Stimulated activated CD8-positive, alpha-beta memory T cell treated with anti-CD3 and anti-CD28 coated beads, Interleukin-2, amount 100 ng/mL, for 48 hours (primary cell): ENCODE measurements around the gene FRMPD3.
"Not testable (repeated sequence)": the region's sequence is repeated elsewhere in the genome, so short reads cannot be mapped to it uniquely, and the experiment has no call there.

Experiments
- DNase-seq, 2 donors: peaks; one replicate each; pipeline ENCODE4 v3.0.0-alpha.2; 2020; ENCODE audit warnings: low read depth in 2 of 2

Gene FRMPD3

GRCh38 chrX:107448998-107449835 lies at the start of gene FRMPD3:
TSS of gene FRMPD3 (plus strand) at chrX:107449652. CDS start at chrX:107526589, 76,937 bp downstream.
- DNase-seq = no peak

GRCh38 chrX:107420571-107420970 lies 28.9 kb upstream of the FRMPD3 start:
- DNase-seq = no peak

GRCh38 chrX:107421337-107421861 lies 28.1 kb upstream of the FRMPD3 start:
- no peak for DNase-seq

- no peak for DNase-seq
Observed at GRCh38 chrX:107429090-107429489, 20.4 kb upstream of the FRMPD3 start.

- no peak for DNase-seq
Observed at GRCh38 chrX:107440187-107440586, 9.3 kb upstream of the FRMPD3 start.

- no peak for DNase-seq
Observed at GRCh38 chrX:107440692-107441091, 8.8 kb upstream of the FRMPD3 start.

- no peak for DNase-seq
Observed at GRCh38 chrX:107442914-107443527, 6.4 kb upstream of the FRMPD3 start.

GRCh38 chrX:107445146-107445545 lies 4.3 kb upstream of the FRMPD3 start:
- DNase-seq = no peak

GRCh38 chrX:107445631-107446030 lies 3.8 kb upstream of the FRMPD3 start:
- DNase-seq = no peak

GRCh38 chrX:107447642-107448041 lies 1.8 kb upstream of the FRMPD3 start:
- no peak for DNase-seq

- no peak for DNase-seq
Observed at GRCh38 chrX:107448625-107448997, 841 bp upstream of the FRMPD3 start.

- DNase-seq = no peak
Observed at GRCh38 chrX:107450823-107451509, 1.5 kb downstream of the FRMPD3 start.

- no peak for DNase-seq
Observed at GRCh38 chrX:107451731-107452130, 2.3 kb downstream of the FRMPD3 start.

- DNase-seq = no peak
Observed at GRCh38 chrX:107452581-107452980, 3.1 kb downstream of the FRMPD3 start.

GRCh38 chrX:107454302-107454701 lies 4.8 kb downstream of the FRMPD3 start:
- no peak for DNase-seq

GRCh38 chrX:107457289-107457688 lies 7.8 kb downstream of the FRMPD3 start:
- no peak for DNase-seq

- DNase-seq = no peak
Observed at GRCh38 chrX:107465932-107466620, 16.6 kb downstream of the FRMPD3 start.

- DNase-seq = no peak
Observed at GRCh38 chrX:107467271-107467670, 17.8 kb downstream of the FRMPD3 start.

- DNase-seq = no peak
Observed at GRCh38 chrX:107470198-107470597, 20.7 kb downstream of the FRMPD3 start.

GRCh38 chrX:107470971-107471370 lies 21.5 kb downstream of the FRMPD3 start:
- DNase-seq = no peak

GRCh38 chrX:107471420-107471819 lies 22.0 kb downstream of the FRMPD3 start:
- DNase-seq = not testable (repeated sequence)

GRCh38 chrX:107477406-107477805 lies 28.0 kb downstream of the FRMPD3 start:
- no peak for DNase-seq
